Activated gamma-delta T cell treated with Interleukin-2 at 50 U/mL for 16 hours (primary cell): ENCODE results near the gene SLC9A4.

ENCODE experiments used
- DNase-seq: peaks from one replicate; pipeline ENCODE4 v3.0.0-alpha.2; 2020

Gene SLC9A4

DNA sequence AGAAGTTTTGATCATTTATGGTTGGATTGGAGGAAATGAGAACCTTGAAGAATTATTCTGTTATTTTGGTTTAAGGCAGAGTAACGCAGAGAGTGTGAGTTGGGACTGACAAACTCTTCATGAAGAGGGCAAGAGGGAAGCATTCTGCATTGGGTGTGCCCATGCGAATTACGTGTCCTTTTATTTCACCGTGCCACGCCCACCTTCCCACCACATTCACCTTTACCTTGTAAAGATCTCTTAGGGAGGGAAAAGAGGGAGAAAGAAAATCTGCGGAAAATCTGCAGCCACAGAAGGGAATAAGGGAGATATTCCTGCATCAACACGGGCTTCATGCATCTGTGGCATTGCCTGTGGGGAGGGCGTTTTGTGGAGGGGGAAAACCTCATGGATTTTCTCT is 31.8 kb downstream of the SLC9A4 start:
- DNase-seq = no peak

DNA sequence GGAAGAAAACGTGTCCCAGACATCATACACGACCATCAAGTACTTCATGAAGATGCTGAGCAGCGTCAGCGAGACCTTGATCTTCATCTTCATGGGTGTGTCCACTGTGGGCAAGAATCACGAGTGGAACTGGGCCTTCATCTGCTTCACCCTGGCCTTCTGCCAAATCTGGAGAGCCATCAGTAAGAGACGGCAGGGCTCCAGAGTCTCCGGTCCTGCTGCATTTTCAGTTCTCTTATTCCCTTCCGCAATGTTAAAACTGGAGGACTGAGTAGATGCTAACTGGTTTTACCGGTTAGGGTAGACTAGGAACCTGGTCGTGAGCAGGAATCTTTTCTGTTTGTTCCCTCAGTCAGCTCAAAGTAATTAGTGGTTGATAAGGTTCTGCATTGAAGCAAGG is 32.3 kb downstream of the SLC9A4 start:
- DNase-seq = no peak

DNA sequence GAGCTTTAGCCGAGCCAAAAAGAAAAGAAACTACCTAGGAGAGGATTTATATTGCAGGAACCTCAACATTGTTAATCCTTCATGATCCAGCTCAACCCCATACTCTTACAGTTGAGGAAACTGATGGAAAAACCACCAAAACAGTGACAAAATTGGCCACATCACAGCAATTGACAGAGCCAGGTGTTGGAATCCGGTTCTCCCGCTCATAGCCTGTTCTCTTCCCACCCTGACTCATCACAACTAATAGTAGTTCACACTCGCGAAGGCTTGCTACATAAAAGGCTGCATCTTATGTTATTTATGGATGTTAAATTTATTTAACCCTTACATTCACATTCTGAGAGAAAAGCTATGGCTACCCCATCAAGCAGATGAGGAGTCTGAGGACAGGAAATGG is 33.7 kb downstream of the SLC9A4 start:
- DNase-seq = no peak

DNA sequence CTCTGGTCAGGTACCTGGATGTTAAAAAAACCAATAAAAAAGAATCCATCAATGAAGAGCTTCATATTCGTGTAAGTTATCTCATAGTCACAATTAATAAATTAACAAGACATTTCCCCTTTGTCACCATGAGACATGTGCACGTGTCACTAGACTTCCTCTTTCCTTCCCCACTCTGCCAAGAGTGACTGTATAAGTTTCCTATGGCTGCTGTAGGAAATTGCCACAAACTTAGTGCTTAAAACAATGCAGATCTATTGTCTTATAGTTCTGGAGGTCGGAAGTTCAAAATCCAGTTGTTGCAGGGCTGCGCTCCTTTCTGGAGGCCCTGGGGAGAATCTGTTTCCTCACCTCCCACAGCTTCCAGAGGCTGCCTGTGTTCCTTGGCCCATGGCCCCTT is 35.8 kb downstream of the SLC9A4 start:
- DNase-seq = no peak

DNA sequence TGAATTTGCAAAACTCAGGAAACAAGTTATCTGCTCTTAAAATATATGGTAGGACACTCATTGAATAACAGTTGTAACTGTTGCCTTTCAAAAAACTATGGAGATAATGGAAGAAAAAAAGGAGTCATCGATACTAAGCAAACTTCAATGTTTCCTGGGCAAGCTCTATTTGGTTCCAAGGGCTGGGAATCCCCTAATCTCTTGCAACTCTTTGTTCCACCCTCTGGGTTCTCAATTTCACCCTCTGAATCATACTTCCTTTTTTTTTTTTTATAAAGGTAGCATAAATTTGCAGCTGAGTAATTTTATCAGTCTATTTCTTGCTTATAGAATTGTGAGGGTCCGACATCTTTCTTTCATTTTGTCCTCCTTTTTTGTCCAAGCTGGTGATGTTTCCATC is 36.7 kb downstream of the SLC9A4 start:
- DNase-seq = no peak

DNA sequence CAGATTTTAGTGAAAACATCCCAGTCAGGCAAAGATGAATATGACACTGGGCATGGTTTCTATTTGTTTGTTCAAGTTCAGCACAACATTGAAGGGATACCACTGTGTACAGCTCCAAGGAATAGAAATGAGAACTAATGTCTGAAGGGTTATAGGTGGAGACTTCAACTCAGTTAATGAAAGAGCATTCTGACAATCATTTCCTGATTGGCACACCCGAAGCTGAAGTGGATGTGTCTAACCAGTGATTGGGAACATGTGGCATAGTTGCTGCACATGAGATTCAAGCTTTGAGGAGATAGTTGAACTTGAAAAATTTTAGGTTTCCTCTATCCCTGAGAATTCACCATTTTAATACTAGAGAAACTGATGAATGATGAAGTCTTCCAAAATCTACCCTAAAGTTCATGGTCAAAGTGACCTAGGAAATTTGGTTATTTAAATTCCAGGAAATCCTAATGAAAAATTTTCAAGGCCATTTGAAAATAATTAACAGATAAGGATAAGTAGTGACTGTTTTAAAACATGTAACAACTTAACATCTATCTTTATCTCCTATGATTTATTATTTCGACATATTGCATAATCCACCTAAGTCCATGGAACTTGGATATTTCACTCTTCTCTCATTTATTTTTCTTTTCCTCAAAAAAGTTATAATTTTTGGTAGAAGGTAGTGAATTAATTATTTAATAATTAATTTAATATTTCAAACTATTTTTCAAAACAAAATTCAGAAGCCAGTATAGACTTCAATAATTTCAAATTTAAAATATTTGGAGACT is 38.0 kb downstream of the SLC9A4 start:
- no peak for DNase-seq

DNA sequence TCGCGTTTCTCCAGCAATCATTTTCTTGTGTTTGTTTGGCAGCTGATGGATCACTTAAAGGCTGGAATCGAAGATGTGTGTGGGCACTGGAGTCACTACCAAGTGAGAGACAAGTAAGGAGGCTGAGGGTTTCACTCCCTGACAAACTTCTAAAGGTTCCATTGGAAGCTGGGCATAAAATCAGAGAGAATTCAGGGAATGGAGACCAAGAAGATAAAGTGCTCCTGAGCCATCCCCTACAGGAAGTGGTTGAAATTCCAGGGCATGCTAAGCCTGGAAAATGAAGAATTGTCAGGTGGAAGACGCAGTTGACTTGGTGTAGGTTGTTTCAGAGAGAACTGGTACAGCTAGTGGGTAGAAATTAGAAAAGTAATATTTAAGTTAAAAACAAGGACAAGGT is 39.1 kb downstream of the SLC9A4 start:
- no peak for DNase-seq

DNA sequence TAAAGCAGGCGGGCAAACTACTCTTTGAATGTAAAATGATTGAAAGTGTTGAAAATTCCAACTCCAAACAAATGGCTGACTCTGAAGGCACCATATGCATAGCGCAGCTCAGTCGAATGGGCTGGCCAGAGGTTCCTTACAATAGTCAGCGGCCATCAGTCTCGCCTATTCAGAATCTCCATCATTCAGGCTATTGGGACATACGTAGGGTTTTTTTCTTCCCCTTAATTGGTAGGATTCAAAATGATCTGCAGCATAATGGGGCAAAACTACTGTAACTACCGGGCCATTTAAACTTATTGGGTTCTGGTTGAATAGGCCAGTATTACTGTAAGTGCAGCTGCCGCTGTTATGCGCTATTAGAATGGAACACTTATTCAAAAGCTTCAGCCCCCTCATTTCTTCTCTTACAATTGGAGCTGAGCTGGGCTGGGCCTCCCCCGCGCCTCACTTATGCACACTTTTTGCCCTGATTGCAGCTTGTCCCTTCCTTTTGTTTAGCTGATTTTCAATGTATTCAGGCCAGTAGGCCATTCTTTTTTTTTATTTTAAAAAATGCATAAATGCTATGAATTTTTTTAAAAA is 40.4 kb downstream of the SLC9A4 start:
- DNase-seq = no peak

DNA sequence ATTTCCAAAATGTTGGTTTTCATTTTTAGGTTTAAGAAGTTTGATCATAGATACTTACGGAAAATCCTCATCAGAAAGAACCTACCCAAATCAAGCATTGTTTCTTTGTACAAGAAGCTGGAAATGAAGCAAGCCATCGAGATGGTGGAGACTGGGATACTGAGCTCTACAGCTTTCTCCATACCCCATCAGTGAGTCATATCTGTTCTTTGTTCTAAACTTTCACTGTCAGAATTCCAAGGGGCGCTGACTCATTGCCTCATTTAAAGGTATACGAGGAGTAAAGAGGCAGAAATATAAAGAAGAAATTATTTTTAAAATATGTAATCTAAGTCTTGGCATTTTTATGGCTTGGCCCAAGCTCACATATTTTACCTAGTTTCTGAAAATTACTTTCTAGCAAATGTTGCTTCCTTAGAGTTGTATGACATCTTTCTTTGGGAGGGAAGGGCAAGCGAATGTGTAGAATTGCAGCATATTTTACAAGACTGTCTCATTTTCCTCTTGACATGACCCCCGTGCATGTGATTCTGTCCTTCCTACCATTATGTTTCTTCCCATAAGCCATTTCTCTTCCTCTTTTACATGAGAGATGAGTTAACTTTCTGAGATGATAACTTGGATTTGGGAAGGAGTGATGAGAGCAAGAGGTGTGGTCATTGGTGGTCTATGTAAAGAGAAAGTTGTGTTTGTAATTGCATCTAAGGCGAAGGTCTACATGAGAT is 41.2 kb downstream of the SLC9A4 start:
- DNase-seq = no peak

DNA sequence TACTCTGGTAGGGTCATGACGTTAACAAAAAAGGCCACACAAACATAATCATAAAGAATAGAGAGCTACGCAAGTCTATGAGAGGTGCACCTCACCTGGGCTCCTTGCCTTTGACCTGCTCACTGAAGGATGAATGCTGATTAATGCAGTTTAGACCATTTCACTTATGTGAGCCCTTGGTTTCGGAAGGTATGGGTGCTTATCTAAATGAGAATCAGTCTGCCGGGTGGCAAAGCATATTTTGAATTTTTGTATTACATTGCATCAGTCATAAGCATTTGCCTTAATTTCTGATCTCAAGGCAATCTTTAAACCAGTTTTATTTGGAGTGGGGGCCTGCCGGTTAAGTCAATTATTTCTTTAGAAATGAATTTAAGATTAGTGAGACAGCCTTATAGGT is 42.8 kb downstream of the SLC9A4 start:
- DNase-seq = no peak

DNA sequence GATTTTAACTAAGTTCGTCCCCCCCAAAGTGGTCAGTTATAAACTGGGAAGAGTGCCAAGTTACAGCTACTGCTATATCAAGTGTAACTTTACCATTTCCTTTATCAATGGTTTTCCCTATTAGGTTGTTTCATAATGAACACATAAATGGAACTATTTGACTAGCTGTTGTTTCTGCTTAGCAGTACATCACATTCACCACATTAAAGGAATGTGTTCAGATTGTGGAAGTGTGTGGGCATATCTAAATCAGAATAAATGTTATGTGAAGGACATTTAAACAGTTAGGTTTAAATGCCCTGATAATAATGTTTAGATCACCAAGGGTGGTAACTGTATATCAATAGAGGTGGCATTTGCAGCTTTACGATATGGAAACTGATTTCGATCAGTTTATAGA is 45.1 kb downstream of the SLC9A4 start:
- no peak for DNase-seq

DNA sequence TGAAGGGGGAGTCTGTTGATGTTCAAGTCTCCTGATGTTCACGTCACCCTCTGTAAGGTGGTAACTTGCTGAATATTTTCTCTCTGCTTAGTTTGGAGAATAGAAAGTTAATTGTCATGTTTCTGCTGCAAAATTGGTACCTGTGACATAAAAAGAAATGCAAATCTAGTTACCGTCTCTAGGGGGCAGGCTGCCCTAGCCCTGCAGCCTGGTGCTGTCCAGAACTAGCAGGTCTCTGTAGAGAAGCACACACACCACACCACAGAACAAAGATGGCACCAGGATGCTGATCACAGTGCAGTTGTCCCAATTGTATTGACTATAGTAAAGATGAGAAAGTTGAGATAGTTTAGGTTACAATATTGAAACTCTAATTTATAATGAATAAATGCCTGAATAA is 47.0 kb downstream of the SLC9A4 start:
- DNase-seq = no peak

DNA sequence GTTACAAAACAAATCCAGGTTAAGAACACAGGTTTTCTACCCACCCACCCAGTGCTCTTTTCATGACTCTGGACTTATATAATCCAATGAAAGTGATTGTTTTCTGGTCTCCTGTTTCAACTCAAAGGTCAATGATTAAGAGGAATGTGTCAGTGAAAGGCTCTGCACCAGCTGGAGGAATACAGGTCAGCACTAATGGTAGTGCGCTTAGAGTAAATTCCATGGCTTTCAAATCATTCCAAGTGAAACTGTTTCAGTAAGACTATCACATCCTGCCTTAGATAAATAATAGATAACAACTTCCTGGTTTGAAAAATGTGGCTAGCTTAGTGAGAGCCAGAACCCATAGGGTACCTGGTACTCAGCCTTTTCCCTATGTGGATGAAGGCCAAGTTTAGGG is 47.8 kb downstream of the SLC9A4 start:
- no peak for DNase-seq

DNA sequence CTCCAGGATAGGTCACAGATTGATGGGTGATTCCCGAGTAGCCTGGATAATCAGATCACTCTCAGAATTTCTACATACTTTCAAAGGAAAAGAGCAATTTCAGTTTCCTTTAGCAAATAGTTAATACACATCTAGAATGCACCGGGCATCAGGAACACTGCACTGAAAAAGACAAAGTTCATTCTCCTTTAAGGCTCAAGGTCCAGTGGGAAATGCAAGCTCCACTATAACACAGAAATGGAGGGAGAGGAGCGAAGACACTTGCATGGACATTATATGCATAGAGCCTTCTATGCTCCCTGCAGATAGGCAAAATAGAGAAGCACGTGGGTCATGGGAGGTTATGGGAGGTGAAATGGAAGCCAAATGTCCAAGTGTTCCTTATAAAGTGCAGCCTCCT is 49.1 kb downstream of the SLC9A4 start:
- no peak for DNase-seq

DNA sequence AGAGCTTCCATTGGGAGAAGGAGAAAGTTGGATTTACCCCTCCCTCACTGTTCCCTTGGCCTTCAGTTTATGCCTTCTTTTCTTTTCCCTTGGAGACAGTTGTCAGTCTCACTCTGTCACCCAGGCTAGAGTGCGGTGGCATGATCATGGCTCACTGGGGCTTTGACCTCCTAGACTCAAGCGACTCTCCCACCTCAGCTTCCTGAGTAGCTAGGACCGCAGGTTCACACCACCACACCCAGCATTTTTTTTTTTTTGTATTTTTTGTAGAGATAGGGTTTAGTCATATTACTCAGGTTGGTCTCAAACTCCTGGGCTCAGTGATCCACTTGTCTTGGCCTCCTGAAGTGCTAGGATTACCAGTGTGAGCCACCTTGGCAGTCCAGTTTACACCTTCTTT is 49.9 kb downstream of the SLC9A4 start:
- no peak for DNase-seq

DNA sequence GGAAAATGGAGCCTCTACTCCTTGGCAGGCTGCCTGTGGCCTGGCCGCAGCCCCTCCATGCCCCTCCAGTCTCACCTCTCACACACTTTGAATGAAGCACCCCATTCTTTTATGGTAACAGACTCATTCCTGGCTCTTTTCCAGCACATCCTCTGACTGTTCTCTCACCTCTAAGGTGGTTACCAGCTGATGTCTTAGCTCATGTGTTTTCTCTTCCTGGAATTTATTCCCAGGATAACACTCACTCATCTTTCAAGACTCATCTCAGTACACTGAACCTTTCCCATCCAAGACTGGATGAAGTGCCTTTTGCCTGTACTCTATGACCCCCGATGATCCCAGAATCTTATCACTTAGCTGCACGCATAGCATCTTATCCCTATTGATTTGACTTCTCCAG is 50.6 kb downstream of the SLC9A4 start:
- no peak for DNase-seq

DNA sequence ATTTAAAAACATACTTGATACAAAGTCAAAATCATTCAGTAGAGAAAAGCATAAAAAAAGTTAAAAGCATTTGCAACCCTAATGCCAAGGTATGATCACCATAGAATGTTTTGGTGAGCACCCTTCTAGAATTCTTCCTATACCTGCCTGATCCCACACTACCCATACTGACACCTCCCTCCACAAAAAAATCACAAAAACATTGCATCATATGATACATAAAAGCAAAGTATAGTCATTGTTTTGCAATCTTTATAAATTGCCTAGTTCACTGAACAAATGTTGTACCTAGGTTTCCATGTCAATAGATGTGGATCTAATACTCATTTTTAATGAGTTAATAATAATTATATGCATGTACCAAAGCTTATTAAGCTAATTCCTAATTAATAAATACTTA is 54.1 kb downstream of the SLC9A4 start:
- no peak for DNase-seq

DNA sequence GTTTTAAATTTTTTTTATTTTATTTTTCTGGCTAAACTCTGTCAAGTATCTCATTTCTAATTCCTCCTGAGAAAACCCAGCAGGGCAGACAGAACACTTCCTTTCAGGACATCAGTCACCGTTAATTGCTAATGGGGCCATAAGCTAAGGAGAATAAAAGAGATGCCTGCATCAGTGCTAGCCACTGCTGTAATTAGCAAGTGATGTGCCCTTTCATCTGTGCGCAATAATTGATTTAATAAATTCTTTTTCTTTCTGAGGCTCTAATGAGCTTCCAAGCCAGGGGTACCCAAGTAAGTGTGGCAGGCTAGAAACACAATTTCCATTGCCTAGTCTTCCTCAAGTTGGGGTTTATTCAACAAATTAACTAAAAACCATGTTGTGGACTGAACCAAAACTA is 65.5 kb downstream of the SLC9A4 start:
- DNase-seq = no peak

DNA sequence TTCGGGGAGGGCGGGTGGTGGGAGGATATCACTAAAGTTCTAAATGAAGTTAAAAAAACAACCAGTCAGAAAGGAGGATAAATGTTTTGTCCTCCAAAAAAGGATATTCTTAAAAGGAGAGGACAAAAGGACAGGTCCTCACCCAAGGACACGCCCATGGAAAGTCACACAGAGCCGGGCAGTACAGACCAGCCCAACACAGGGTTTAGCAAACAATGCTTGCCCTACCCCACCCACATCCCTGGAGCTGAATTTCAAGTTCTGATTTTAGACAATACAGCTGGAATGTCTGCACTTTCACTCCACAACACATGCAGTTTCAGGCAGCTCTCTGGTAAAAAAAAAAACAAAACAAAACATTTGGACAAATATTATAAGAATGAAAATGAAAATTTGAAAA is 67.9 kb downstream of the SLC9A4 start:
- DNase-seq = no peak

DNA sequence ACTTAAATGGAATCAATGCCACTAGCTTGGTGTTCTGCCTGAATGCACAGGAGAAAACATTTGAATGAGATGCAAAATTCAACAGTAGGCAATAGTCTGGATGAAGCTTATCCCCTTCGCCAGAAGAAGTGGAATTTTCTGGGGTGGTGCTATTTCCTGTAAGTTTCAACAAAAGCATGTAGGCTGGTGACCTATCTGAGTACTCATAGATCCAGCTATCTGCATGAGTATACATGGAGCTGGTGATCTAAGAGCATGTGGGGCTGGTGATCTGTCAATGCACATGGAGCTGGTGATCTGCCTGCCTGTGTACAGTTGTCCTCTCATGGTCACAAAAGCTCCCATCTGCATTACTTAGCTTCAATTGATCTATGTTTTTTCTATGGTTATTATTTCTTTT is 71.2 kb downstream of the SLC9A4 start:
- no peak for DNase-seq

DNA sequence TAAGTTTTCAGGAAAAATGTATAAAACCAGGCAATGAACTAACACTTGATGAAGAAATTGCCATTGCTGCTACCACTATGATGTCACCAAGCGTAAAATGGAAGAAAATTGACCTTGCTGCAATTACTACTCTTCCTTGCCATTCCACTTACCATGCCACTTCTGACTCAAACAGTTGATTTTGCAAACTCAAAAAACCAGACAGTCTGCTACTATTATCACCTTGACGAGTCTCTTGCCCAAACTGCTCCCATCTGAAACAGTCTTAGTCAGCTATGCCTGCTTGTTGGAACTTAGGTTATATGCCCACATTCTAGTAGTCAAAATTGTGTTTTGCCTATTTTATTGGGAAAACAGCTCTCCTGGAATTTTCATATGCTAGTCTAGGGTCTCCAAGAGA is 74.4 kb downstream of the SLC9A4 start:
- DNase-seq = no peak

DNA sequence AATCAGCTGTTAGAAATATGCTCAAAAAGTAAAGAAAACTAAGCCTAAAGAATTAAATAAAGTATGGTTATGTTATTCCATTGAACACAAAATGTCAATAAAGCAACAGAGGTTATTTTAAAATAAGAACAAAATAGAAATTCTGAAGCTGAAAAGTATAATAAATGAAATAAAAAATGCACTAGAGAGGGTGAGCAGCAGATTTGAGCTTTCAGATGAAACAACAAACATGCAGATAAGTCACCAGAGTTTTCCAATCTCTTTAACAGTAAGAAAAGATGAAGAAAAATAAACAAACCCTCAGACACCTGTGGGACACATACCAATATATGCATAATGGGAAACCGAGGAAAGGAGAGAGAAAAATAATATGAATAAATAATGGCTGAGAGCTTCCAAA is 76.0 kb downstream of the SLC9A4 start:
- DNase-seq = no peak

DNA sequence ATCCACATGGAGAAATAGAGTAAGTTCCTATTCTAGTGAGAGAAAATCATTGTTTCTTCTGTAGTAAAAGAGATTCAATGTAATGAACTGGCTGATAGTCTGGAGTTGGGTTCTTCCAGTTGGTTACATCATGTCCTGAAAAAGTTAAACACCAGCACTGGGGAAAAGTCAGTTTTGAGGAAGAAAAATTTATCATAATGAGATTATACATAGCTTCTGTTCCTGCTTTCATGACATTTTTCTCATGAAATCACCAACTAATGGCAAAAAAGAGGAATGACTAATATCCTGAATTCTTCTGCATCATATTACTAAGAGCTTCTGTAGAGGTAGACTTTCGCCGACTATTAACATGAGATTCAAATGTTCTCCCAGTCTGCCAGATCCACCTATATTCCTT is 77.1 kb downstream of the SLC9A4 start:
- no peak for DNase-seq

DNA sequence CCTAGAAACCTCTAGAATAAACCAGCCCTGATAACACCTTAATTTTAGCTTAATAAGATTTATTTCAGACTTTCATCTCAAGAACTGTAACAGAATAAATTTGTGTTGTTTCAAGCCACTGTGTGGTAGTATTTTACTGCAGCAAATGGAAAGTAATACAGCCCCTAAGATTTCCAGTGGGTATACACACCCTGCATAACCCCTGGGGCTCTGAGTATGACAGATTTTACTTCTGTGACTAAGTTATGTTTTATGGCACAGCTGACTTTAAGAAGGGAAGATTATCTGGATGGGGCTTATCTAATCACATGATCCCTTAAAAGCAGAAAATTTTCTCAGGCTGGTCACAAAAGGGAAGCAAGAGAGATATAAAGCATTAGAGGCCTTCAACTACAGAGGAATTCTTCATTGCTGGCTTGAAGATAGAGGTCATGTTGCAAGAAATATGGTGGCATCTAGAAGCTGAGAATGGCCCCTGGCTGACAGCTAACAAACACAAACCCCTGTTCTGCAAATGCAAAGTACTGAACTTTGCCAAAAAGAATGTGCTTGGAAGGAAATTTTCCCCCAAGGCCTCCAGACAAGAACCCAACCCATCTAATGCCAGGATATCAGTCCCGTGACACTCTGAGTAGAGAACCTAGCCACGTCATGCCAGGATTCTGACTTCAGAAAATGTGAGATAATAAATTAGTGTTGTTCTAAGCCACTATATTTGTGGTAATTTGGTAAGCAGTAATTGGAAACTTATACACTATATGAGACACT is 78.5 kb downstream of the SLC9A4 start:
- no peak for DNase-seq
